NCI-H187 (cell line): Measurements from ENCODE around the gene CIAPIN1.
A peak's percentile ranks its signal among the peaks of the same experiment; 100 is the strongest.

ENCODE experiments used
- DNase-seq, 2 experiments: peaks; one replicate each; lab custom pipeline; 2025; lab: John Stamatoyannopoulos, UW

Gene CIAPIN1

DNA sequence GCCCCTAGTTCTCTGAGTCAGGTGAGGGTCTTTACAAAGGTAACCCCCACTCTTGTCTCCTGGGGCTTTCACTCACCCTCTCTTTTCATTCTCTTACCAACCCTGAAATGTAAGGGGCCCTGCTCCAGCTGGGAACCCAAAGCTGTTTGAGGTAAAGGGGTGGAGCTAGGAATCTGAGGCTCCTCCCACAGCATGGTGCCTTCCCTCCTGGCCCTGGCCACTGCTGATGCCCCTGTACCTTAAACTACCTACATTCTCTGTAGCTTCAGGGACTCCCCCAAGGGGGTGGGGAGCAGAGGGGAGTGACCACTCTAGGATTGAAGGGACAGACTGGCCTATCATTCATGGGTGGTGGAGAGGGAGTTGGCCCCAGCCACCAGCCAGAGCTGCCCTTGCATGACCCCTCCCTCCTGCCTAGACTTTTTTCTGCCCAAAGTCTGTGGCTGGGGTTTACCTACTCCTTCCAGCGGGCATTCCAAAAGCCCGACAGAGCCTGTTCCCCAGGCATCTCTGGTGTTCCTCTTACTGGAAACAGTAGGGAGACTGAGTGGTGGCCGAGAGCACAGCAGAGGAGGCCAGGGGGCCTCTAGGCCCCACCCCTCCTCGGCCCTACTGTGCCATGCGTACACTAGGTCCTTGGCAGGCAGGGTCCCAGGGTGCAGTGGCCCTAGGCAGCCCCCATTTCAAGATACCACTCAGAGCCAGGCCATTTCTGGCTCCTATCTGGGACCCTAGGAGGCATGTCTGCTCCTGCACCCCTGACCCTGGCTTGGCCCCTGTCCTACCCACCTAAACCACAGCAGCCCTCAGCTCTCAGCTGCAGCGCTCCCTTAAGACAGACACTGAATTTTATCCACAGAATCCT, 29.6 kb upstream of the CIAPIN1 start:
- DNase-seq: no peak

DNA sequence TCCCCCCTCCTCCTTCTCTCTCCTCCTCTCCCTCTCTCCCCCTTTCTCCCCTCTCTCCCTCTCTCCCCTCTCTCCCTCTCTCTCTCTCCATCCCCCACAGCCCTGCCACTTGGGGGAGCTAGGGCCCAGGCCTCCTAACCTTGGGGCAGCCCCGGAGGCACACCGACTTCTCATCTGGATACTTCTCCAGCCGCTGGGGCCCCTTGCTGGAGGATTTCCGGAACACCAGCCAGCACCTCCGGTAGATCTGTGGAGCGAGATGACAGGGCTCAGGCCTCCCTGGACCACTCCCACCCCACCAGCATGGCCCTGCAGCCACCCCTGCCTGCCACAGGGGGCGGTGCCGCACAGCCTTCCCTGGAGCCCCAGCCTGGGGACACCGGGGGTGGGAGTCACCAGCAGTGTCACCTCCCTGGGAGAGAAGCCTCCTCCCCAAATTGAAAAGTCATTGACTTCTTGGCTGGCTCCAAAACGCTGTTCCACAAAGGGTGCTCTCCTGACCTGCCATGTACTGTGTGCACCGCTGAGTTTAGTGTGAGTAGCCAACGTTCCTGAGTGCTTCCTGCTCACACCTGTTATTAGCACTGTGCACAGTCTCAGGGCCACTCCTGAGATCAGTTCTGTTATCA, 28.6 kb upstream of the CIAPIN1 start:
- no peak for DNase-seq

- DNase-seq: no peak
These were observed 27.8 kb upstream of the CIAPIN1 start for GRCh38 chr16:57474671-57475661.

DNA sequence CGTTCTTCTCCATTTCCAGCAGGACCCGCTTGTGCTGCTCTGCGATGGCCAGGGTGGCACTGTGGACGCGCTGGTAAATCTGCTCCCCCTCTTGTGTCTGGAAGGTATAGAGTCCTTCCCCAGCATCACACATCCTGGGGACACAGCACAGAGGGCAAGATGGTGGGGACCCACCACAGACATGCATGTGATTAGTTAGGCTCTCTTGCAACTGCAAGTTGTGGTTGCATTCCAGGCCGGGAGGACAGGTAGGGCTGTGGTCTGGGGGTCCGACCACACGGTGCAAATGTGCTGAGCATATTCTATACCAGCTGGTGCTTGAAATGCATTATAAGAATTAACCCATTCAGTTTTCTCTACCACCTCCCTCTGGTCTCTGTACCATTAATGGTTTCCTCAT, 26.7 kb upstream of the CIAPIN1 start:
- DNase-seq: no peak

- DNase-seq: no peak
These were observed 26.1 kb upstream of the CIAPIN1 start for GRCh38 chr16:57473176-57473840.

- no peak for DNase-seq
These were observed 25.5 kb upstream of the CIAPIN1 start for GRCh38 chr16:57472665-57473060.

DNA sequence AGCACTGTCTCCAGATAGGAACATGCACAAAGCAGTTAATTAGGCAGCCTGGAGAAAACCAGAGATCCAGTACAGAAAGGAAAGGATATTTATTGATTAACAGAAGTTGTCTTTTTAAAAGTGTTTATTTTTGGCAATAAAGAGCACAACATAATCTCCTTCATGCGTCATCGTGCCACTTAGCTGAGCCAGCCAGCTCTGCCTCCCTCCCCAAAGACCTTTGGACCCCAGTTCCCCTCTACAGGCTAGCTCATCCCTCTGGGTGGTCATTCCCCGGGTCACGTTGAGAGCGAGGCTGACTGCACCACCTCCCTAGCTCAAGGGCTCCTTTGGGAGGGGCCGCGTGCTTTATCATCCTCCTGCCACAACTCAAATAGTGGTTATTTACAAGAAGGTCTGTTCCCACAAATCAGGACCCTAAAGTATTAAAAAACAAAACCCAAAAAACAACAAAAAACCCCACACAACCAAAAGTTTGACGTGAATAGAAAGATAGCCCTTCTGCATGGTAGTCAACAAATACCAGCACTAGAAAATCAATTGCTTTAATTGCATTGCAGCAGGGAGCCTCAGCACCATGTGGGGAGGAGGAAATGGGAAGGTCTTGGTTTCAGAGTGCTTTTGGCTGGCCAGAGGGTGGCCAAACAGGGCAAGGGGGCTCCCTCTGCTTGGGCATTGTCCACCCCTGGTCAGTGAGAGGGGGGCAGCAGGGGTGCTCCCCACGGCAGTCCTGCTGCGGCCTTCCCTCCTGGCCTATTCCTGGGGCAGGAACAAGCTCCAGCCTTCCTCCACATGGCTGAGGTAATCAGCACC, 24.9 kb upstream of the CIAPIN1 start:
- DNase-seq: no peak

DNA sequence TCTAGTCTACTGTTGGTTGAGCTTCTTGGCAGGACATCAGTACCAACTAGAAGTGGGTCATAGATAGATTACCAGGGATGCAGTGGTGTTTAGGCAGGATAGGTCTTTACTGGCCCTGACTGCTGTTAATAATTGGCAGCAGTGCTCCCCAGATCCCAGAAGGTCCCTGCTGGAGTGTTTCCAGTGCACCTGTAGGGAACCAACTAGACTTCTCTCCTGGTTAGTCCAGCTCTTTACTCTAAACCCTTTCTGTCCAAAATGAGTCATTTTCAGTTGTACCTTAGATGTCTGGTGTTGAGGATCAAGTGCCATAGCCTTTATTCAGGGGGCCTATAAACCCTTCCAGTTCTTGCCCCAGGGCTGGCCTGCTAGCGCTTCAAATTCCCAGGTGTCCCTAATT, 24.0 kb upstream of the CIAPIN1 start:
- no peak for DNase-seq

DNA sequence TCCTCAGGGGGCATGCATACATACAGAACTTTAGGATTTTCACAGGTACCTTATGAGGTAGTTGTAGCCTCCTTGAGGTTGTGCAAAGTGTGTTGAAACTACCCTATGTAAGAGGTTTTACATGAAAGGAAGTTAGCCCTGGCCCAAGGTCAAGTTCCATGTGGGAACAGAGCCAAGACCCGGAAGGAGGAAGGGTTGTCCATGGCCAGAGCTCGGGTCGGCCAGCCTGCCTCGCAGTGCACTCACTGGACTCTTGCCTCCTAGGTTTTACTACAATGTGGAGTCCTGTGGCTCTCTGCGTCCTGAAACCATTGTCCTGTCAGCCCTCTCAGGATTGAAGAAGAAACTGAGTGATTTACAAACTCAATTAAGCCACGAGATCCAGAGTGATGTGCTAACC, 23.5 kb upstream of the CIAPIN1 start:
- DNase-seq: no peak

DNA sequence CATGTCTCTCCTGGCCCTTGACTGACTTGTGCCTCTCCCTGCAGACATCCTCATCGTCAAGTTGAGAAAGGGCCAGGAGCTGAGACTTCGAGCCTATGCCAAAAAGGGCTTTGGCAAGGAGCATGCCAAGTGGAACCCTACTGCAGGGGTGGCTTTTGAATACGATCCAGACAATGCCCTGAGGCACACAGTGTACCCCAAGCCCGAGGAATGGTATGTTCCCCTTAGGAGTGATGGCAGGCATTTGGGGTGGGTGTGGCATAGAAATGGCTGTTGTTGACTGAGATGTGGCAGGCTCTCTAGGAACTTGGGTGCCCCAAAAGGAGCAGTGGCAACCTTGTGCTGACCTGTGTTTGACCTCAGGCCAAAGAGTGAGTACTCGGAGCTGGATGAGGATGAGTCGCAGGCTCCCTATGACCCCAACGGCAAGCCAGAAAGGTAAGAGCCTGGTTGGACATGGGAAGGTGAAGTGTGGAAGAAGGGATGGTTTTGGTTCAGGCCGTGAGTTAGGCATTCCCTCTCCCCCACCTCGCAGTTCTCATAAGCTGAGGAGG, 22.8 kb upstream of the CIAPIN1 start:
- DNase-seq: no peak

- no peak for DNase-seq
These were observed 21.9 kb upstream of the CIAPIN1 start for GRCh38 chr16:57469046-57469445.

- no peak for DNase-seq
These were observed 21.2 kb upstream of the CIAPIN1 start for GRCh38 chr16:57468346-57468745.

DNA sequence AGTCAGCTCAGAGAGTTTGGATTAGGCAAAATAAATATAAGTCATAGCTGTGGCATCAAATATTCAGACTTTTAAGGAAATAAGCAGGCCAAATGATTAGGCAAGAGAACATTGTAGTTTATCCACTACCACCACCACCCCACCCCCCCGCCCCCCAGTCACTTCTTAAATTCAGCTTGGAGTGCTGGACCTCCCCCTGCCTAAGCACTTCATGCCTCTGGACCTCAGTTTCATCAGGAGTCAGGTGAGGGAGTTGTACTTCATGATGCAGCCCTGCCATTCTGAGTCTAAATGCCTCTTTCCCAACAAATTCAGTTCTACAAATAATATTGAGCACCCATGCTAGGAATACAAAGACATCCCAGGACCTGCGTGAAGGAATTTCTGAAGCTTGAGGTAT, 17.3 kb upstream of the CIAPIN1 start:
- no peak for DNase-seq

DNA sequence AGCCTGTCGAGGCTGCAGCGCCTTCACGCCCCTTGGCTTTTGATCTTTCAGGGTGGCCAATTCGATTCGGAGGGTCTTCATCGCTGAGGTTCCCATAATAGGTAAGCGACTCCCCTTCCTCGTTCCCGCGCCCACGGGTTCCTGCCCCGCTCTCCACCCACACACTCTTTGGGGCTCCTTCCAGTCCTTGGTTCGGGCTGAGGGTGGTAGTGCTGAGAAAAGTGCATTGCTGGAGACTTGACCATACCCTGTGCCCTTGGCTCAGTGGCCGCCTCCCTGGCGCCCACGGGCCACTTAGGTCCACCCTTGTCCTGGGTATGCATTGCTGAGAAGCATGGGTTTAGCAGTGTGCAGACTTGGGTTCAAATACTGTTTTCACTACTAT, 15.8 kb upstream of the CIAPIN1 start:
- no peak for DNase-seq

DNA sequence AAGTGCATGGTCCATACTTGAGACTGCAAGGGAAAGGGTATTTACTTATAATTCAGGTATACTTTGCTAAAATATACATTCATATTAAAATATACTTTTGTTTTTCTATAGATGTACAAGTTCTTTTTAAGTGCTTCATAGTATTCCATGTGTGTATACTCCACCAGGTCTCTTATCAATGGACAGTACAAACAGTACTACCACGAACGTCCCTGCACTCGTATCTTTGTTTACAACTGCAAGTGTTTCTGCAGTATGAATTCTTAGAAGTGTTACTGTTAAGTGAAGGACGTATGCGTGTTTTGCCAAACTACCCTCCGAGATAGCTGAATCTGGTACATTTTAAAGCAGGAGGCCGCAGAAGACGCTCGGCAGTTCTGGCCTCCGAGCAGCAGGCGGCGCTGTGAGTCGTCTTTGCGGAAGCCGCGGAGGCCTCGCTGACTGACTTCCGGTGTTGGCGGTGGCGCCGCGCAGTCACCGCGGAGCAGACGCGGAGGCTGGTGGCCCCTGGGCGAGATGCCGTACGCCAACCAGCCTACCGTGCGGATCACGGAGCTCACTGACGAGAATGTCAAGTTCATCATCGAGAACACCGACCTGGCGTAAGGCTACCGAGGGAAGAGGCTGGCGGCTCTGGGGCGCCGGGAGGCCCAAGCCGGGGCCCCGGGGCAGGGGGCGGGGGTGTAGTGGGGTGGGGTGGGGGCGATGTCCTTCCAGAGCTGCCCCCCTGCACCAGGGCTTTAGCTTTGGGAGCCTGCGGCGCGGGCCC, 15.2 kb upstream of the CIAPIN1 start, which contains the start of gene POLR2C:
TSS of gene POLR2C (plus strand) at position 471 of the 769 bp plus-strand sequence. CDS start at position 517, 46 bp downstream.
- peak; percentile 29 to 62 for DNase-seq

DNA sequence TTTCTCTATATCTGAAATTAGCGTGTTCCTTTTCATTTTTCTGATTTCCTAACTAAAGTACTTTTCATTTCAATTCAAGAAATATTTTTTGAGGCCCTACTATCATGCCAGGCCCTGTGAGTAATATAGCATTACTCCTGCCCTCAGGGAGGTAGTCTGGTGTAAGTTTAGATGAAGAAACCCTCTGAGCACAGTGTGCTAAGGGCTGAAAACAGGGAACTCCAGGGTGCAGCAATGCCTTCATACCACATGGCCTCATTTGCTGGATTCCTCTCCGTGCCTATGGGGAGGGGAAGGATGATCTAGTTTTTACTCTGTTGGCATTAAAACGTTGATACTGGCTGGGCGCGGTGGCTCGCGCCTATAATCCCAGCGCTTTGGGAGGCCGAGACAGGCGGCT, 4.8 kb upstream of the CIAPIN1 start:
- no peak for DNase-seq

- DNase-seq: no peak
These were observed 527 bp downstream of the CIAPIN1 start for GRCh38 chr16:57446531-57447185.

DNA sequence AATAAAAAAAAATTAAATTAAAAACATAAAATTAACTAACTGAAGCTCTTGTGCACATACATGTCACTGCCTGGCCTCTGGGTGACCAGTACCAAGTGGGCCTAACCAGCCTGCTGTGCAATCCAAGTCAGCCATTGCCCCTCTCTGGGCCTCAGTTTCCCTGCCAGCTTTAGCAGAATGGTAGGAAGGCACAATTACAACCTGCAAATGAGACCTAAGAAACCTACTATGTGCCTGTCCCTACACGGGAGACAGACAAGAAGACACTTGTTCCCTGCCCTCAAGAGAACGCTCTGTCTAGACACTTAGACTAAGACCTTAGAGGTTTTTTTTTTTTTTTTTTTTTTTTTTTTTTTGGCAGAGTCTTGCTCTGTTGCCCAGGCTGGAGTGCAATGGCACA, 1.7 kb downstream of the CIAPIN1 start:
- no peak for DNase-seq

DNA sequence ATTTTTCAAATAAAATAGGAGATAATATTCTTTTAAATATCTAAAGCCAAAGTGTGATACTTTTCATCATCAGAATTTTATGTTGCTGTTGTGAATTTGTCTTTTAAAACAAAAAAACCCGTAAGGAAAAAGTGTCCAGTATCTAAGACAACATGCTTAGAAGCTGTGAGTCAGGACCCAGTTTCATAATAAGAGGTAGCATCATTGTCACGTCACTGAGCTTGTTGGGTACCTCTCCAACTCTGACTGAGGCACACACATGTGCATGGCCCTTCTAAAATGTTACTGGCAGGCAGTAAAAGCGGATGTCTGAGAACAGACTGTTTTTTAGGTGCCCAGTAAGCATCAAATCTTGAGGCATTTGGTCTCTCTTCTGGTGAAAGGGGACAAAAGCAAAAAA, 2.5 kb downstream of the CIAPIN1 start:
- DNase-seq: no peak
